LNCAP (cell line): ENCODE measurements around the gene PPP1R11.
A peak's percentile ranks its signal among the peaks of the same experiment; 100 is the strongest.

Experiments used
- TF ChIP-seq, protein P1 (sequence below): fragments of 450-650 bp; IDR thresholded peaks from 2 replicates; pipeline ENCODE4 v1.5.1; 2017; ENCODE audit warnings: mild to moderate bottlenecking

Gene PPP1R11

GRCh38 chr6:30102414-30102969, 35.5 kb downstream of the PPP1R11 start:
- TF ChIP-seq, protein P1, sequence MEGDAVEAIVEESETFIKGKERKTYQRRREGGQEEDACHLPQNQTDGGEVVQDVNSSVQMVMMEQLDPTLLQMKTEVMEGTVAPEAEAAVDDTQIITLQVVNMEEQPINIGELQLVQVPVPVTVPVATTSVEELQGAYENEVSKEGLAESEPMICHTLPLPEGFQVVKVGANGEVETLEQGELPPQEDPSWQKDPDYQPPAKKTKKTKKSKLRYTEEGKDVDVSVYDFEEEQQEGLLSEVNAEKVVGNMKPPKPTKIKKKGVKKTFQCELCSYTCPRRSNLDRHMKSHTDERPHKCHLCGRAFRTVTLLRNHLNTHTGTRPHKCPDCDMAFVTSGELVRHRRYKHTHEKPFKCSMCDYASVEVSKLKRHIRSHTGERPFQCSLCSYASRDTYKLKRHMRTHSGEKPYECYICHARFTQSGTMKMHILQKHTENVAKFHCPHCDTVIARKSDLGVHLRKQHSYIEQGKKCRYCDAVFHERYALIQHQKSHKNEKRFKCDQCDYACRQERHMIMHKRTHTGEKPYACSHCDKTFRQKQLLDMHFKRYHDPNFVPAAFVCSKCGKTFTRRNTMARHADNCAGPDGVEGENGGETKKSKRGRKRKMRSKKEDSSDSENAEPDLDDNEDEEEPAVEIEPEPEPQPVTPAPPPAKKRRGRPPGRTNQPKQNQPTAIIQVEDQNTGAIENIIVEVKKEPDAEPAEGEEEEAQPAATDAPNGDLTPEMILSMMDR: no peak

GRCh38 chr6:30102970-30103871, 36.2 kb downstream of the PPP1R11 start:
- TF ChIP-seq, protein P1: peak; percentile 83

GRCh38 chr6:30103872-30104179, 36.8 kb downstream of the PPP1R11 start:
- TF ChIP-seq, protein P1: no peak

DNA sequence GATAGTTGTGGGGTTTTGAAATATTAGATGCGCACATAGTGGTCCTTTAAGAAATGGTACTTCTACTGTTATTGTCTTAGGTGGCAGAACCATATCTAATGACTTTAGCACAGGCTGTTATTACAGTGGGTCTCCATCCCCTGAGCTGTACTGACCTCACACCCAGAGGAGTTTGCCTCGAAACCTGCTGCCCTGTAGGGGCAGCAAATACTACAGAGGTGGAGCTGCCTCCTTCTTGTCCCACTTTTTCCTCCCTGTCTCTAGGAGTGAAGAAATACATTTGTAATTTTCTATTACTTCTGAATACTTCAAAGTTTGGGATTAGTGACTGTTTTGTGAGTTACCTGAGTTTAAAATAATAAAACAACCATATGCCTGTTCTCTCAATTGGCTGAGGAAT, 37.7 kb downstream of the PPP1R11 start:
- TF ChIP-seq, protein P1: no peak

DNA sequence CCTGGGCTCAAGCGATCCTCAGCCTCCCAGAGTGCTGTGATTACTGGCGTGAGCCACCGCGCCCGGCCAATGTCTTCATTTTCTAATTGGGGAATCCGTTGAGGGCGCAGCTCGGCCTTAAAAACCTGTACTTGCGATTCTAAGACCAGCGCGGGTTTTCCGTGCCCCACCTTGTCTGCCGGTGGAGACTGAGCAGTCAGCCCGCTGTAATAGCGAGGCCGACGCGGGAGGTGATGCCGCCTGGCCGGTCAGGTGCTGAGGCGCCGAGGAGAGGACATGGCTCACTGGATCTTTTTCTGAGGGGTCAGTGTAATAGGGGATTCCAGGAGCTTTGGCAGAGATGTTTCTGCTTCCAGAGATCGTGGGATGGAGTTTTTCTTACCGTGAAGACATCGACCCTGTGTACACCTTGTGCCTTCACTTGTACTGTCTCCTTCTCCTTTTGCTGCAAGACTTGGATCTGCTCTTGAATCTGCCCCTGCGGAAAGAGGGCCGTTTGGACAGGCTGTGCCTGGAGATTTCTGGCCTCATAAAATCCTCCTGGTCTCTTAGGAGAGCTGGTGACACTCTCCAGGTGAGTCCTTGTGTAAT, 44.4 kb downstream of the PPP1R11 start:
- TF ChIP-seq, protein P1: no peak

DNA sequence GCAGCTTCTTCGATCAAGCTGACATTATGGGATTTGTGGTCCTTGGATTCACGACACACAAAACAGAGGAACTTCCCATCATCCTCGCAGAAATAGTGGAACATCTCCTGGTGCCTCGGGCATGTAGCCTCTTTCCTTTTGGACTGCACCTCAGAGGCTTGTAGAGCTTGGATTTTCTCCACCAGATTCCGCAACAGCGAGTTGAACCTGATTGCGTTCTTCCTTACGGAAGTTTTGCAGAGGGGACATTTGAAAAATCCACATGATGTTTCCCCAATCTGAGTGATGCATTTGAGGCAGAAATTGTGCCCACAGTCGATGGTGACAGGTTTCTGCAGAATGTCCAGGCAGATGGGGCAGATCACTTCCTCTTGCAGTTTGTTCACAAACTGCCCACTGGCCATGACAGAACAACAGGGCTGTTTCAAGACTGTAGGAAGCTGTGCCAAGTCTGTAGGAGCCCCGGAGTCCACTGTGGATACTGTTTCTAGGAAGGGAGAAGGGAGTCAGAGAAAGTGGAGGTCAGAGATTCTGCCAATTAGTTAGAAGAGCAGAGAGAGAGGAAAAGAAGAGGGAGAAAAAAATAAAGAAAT, 45.5 kb downstream of the PPP1R11 start:
- TF ChIP-seq, protein P1: no peak

- TF ChIP-seq, protein P1: no peak
Measured at GRCh38 chr6:30113003-30113759, 46.2 kb downstream of the PPP1R11 start, which contains the start of gene TRIM31. TSS of gene TRIM31 (minus strand) at chr6:30113090. CDS start at chr6:30112805, 285 bp downstream.
